ENCODE data around the gene MCAT.
A peak's percentile ranks its signal among the peaks of the same experiment; 100 is the strongest.
"Not testable (repeated sequence)": the region's sequence is repeated elsewhere in the genome, so short reads cannot be mapped to it uniquely, and the experiment has no call there.

Gene MCAT

DNA sequence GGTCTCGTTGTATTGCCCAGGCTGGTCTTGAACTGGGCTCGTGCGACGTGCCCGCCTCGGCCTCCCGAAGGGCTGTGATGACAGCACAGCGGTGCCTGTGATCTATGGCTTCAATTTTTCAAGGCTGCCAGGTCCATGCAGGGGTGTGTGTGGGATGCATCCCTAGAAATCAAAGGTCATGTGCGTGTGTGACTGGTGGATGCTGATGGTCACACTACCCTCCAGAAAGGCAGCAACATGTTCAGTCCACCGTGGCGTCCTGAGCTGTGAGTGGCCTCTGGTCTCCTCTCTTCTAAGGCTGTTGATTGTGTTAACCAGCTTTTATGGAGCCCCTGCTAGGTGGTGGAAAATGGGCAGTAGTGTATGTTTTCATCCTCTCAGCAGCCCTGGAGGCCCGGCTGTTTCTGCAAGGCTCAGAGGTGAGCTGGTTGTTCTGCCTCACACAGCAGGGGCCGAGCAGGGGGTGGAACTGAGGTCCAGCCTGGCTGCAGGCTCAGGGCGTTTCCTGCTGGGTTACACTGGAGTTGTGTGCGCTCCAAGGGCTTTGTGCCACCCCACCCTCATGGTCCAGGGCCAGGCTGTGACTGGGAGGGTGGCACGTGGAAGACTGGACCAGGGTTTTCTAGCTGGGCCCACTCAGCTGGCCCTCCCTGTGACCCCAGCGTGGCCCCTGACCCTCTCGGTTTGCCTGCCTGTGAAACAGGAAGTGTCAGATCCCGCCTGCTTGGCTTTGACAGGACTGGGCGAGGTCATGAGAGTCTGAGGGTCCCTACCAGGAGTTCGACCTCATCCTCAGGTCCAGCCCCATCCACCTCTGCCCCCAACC lies 25.0 kb downstream of the MCAT start:
- no peak for DNase-seq

DNA sequence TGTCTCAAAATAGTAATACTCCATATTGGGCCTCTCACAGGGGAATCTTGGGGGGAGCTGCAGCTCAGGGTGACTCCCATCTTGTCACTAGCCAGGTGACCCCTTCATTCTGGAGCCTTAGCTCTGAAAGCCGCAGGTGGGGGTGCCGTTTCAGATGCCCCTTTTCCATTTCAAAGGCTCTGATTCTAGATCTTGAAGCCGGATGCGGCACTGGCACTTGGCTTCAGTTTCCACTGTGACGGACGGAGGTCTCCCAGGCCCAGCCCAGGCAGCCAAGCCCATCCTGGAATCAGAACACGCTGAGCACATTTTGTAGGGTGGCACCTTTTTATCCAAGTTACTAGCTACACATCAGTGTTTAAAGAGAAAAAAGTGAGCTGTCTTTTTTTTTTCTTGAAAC lies 26.3 kb downstream of the MCAT start:
- DNase-seq, result no peak

DNA sequence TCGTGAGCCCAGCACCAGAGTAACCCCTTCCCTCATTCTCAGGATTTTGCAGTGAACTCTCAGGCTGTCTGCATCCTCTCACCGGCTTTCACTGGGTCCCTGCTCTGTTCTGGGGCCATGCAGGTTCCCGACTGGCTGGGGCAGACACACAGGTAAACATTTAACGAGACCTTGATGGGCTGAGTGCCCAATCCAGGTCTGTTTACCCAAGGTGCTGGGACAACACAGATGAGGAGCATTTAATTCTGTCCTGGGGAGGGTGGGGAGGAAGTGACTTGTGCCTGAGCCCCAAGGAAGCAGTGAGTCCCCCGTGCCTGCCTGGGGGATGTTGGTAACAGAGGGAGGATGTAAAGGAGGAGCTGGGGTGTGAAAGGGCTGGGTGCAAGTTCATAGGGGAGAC lies 28.2 kb downstream of the MCAT start:
- no peak for DNase-seq

GRCh38 chr22:43113526-43114251 lies 29.5 kb downstream of the MCAT start:
- no peak for DNase-seq

GRCh38 chr22:43110927-43111623 lies 32.1 kb downstream of the MCAT start:
- peak; percentile 13 to 48 (median 32) for DNase-seq

- peak; percentile 16 to 58 (median 33) for DNase-seq
Observed at GRCh38 chr22:43110444-43110926, 32.7 kb downstream of the MCAT start, which contains the start of gene BIK. Gene BIK, plus strand, starts transcription at chr22:43110750. Its CDS starts 13,273 bp downstream, at chr22:43124023.

GRCh38 chr22:43109921-43110443 lies 33.2 kb downstream of the MCAT start:
- peak in 4 of 6 experiments; percentile 44 to 96 (median 94) for DNase-seq

DNA sequence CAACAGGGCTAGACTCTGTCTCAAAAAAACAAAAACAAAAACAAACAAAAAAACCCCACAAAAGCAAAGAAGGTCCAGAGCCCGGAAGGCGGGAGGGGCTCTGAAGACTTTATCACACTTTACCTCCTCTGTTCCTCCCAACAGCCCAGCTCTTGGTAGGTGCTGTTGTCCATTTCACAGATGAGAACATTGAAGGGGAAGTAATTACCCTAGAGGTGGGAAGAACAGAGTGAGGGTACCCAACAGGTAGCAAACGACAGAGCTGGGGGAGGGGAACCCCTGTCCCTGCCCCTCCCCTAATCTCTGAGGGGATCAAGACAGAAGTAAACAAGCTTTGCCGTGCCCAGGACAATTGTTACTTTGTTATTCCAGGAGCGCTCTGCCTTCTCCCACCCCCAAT lies 33.7 kb downstream of the MCAT start:
- DNase-seq, result no peak

- DNase-seq, result no peak
Observed at GRCh38 chr22:43106302-43106701, 36.9 kb downstream of the MCAT start.

GRCh38 chr22:43104950-43105349 lies 38.2 kb downstream of the MCAT start:
- not testable (repeated sequence) for DNase-seq

DNA sequence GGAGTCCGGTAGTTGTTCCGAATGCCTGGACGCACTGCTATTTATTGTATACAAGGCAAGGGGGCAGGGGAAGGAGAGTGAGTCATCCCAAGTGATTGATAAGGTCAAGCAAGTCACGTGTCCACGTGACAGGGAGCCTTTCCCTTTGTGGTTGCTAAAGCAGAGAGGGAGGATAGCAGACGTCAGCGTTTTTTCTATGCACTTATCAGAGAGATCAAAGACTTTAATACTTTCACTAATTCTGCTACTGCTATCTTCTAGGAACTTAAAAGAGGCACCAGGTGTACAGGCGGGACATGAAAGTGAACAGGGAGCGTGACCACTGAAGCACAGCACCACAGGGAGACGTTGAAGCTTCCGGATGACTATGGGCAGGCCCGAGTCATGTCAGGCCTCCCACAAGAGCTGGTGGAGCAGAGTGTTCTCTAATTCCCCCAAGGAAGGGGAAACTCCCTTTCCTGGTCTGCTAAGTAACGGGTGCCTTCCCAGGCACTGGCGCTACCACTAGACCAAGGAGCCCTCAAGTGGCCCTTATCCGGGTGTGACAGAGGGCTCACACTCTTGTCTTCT lies 39.1 kb downstream of the MCAT start:
- peak in 1 of 6 experiments; percentile 7 for DNase-seq

GRCh38 chr22:43101306-43101705 lies 41.9 kb downstream of the MCAT start:
- DNase-seq, result no peak

DNA sequence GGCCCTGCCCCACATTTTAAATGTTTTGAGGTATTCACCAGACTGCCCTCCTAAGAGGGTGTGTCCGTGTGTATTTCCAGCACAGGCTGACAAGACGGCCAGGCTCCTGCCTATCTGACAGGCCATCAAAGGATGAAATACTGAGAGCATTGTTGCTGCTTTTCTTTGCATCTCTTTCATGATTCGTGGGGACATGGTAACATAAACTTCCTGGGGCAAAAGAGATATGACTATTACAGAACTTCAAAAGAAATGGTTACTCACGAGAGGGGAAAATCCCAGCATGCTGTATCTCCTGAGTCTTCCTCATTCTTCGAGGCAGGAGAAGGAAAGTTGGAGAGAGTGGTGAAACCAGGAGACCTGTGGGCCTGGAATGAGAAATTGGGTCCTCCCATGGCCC lies 43.0 kb downstream of the MCAT start:
- DNase-seq, result no peak

DNA sequence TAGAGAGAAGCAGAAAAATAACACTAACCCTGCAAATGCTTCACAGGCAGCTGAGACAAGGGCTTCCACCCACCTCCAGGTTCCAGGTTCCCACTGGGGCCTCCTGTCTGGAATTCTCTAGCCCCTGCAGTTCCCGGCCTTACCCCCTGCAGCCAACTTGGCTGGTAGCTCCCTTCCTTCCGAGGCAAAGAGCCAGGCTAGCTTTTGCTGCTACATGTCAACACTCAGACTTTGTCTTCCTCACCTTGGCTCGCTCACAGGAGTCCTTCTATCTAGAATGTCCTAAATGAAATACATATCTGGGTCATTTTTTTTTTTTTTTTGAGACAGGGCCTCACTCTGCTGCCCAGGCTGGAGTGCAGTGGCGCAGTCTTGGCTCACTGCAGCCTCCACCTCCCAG lies 44.1 kb downstream of the MCAT start:
- no peak for DNase-seq

- no peak for DNase-seq
Observed at GRCh38 chr22:43098356-43098755, 44.8 kb downstream of the MCAT start.

DNA sequence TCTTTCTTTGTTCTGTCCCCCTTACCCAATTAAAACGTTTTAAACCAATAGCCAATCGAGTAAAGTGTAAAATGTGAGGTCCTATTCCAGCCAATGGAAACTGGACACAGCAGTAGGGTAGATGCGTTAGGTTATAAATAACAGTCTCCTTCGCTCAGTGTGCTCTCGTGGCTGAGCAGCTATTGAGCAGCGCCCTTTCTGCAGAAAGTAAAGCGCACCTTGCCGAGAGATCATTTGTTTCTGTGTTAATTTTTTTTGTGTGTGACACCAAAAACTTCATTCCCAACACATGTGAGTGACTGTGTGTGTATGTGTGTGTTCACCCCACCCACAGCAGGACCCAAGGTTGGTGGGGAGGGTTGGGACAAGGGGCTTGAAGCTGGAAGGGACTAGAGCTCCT lies 46.8 kb downstream of the MCAT start:
- no peak for DNase-seq

- DNase-seq, result no peak
Observed at GRCh38 chr22:43094551-43094950, 48.6 kb downstream of the MCAT start.

DNA sequence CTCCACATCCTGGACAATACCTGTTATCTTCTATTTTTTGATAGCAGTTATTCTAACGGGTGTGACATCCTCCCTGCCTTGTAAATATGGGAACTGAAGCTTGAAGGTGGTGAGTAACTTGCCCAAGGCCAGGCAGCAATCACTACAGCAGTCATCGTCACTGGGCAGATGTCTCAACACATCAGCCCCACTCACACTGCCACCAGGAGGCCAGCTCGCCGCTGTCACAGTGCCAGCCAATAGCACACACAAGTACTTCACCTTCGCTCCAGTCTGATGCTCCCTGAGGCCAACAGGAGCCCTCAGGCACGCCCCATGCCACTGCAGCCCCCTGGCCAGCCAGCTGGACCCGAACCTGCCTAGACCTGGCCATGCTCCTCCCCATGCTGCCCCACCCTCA lies 49.1 kb downstream of the MCAT start:
- no peak for DNase-seq

- no peak for DNase-seq
Observed at GRCh38 chr22:43092085-43092484, 51.1 kb downstream of the MCAT start.

DNA sequence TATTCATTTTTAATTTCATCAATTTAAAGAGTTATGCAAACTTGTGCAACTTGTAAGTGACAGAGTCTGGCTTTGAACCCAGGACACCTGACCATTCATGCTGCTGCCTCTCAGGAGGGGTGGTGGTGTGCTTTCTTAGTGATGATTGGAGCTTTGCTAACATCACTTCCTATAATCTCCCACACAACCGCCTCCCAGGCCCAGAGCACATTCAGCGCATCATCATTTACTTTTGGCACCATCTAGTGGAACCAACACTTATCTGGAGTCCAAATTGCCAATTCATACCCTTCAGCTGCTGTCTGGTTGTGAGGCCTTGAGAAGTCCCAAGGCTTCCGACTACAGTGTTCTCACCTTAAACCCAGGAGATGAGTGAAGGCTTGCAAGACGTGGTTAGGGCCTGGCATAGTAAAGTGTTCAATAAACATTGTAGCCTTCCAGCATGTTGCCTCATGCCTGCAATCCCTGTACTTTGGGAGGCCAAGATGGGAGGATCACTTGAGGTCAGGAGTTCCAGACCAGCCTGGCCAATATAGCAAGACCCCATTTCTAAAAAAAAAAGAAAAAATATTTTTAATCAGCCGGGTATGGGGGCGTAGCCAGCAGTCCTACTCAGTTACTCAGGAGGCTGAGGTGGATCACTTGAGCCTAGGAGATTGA lies 52.9 kb downstream of the MCAT start:
- peak; percentile 3 to 46 (median 23) for DNase-seq

- DNase-seq, result peak; percentile 75 to 87 (median 83)
Observed at GRCh38 chr22:43088984-43089717, 54.0 kb downstream of the MCAT start, which contains the start of gene TTLL1. Gene TTLL1, minus strand, starts transcription at chr22:43089391. Its CDS starts 13,805 bp downstream, at chr22:43075586.
